Common myeloid progenitor, CD34-positive (primary cell): ENCODE results near the gene PCDH9.
"Not testable (repeated sequence)": the region's sequence is repeated elsewhere in the genome, so short reads cannot be mapped to it uniquely, and the experiment has no call there.

Experiments
- CTCF ChIA-PET: fragments of 350-600 bp; sonication (Branson Sonifier 250); formaldehyde crosslinking; loops from one replicate; lab custom pipeline; 2021; ENCODE audit warnings: antibody characterized with exemption; lab: Charles Lee
- POLR2A ChIA-PET: fragments of 350-600 bp; sonication (Branson Sonifier 250); formaldehyde crosslinking; loops from one replicate; lab custom pipeline; 2021; ENCODE audit warnings: antibody characterized with exemption; lab: Charles Lee
- DNase-seq, 3 donors: peaks; one replicate each; pipeline versions ENCODE4 v3.0.0 to v3.0.0-alpha.2; 2013
- H3K27ac ChIP-seq, 2 experiments: 1 replicate in 1 of 2; 2 replicates in 1 of 2; pipeline ENCODE4 v1.7.0; 2013; ENCODE audit warnings: inconsistent platforms in 2 of 2, low read length in 2 of 2, mild to moderate bottlenecking in 2 of 2, low read depth in 1 of 2, moderate library complexity in 1 of 2; ENCODE audit not compliant: severe bottlenecking in 2 of 2, insufficient read depth in 1 of 2, poor library complexity in 1 of 2
- H3K27me3 ChIP-seq, 5 experiments: replicated peaks in 2 of 5; 1 replicate in 3 of 5; 2 replicates in 2 of 5; pipeline versions ENCODE4 v1.6.1 to v1.7.0; 2013; ENCODE audit warnings: low read length in 4 of 5, mild to moderate bottlenecking in 2 of 5, moderate library complexity in 2 of 5, inconsistent platforms in 1 of 5; ENCODE audit not compliant: insufficient read depth in 5 of 5, control insufficient read depth in 4 of 5
- H3K36me3 ChIP-seq, 4 experiments: 1 replicate in 2 of 4; 2 replicates in 2 of 4; pipeline versions ENCODE4 v1.6.1 to v1.7.0; 2013; ENCODE audit warnings: low read length in 3 of 4, control low read depth in 1 of 4, mild to moderate bottlenecking in 1 of 4; ENCODE audit not compliant: control insufficient read depth in 4 of 4, insufficient read depth in 4 of 4
- H3K4me1 ChIP-seq, 4 experiments: 1 replicate in 3 of 4; 2 replicates in 1 of 4; pipeline versions ENCODE4 v1.6.1 to v1.7.1; 2013; ENCODE audit warnings: low read length in 3 of 4, mild to moderate bottlenecking in 3 of 4, control low read depth in 1 of 4, inconsistent platforms in 1 of 4, moderate library complexity in 1 of 4; ENCODE audit not compliant: control insufficient read depth in 4 of 4, insufficient read depth in 4 of 4; ENCODE audit errors: control extremely low read depth in 1 of 4
- H3K4me3 ChIP-seq, 7 experiments: 1 replicate in 4 of 7; 2 replicates in 3 of 7; pipeline versions ENCODE4 v1.5.1 to v1.7.0; 2013; ENCODE audit warnings: mild to moderate bottlenecking in 7 of 7, low read length in 6 of 7, moderate library complexity in 6 of 7, inconsistent platforms in 2 of 7, low read depth in 2 of 7, control low read depth in 1 of 7; ENCODE audit not compliant: insufficient read depth in 4 of 7, control insufficient read depth in 1 of 7; ENCODE audit errors: extremely low read depth in 1 of 7
- H3K9me3 ChIP-seq, 5 experiments: 1 replicate in 4 of 5; 2 replicates in 1 of 5; pipeline versions ENCODE4 v1.6.1 to v1.7.1; 2013; ENCODE audit warnings: low read length in 4 of 5, mild to moderate bottlenecking in 2 of 5, inconsistent platforms in 1 of 5, low read depth in 1 of 5, moderate library complexity in 1 of 5; ENCODE audit not compliant: control insufficient read depth in 4 of 5, insufficient read depth in 2 of 5; ENCODE audit errors: control extremely low read depth in 1 of 5
- WGBS: methylation state at CpG from one replicate; pipeline ENCODE4 v1.1.5; 2013; ENCODE audit not compliant: insufficient coverage; 5-methylcytosine and 5-hydroxymethylcytosine counted together

Gene PCDH9

GRCh38 chr13:66621906-66622447 lies 608.2 kb downstream of the PCDH9 start:
- H3K9me3 ChIP-seq, H3K27ac ChIP-seq, CTCF ChIA-PET, H3K4me1 ChIP-seq, POLR2A ChIA-PET, H3K27me3 ChIP-seq, DNase-seq, H3K36me3 ChIP-seq, H3K4me3 ChIP-seq: not testable (repeated sequence)
- 97% methylated on average over 20 of the region's 31 CpGs for WGBS

GRCh38 chr13:66618702-66619101 lies 611.4 kb downstream of the PCDH9 start:
- Histone ChIP-seq H3K4me3 (no peak overlapping the region), H3K4me1 (no peaks in the 10 kb centered on the region), H3K27me3 (no peaks in the 10 kb centered on the region), H3K27ac (no peak overlapping the region), H3K36me3 (no peaks in the 10 kb centered on the region), H3K9me3 (no peaks in the 10 kb centered on the region)
- ChIA-PET POLR2A (no interaction called here), CTCF (interaction anchor here (1.1 kb wide), 1 partner anchor 605 kb away, joined by 3 read pairs; no protein-coding TSS in a partner anchor)
- no CpG with 5 or more reads among the region's 1 CpG for WGBS
- peak; percentile 10 to 26 (median 13) for DNase-seq

GRCh38 chr13:66617786-66618185 lies 612.4 kb downstream of the PCDH9 start:
- POLR2A ChIA-PET = no interaction called here
- no peak for DNase-seq
- Histone ChIP-seq H3K27ac (no peak overlapping the region), H3K4me3 (no peak overlapping the region), H3K36me3 (no peaks in the 10 kb centered on the region), H3K27me3 (no peaks in the 10 kb centered on the region), H3K9me3 (no peaks in the 10 kb centered on the region), H3K4me1 (no peaks in the 10 kb centered on the region)
- WGBS = 100% methylated on average over 4 of the region's 7 CpGs
- CTCF ChIA-PET = no interaction called here

- no peaks in the 10 kb centered on the region for H3K4me1 ChIP-seq
- H3K9me3 ChIP-seq = no peaks in the 10 kb centered on the region
- no peak overlapping the region for H3K4me3 ChIP-seq
- peak overlapping the region in 1 of 2 experiments; percentile 2 for H3K27ac ChIP-seq
- no peak for DNase-seq
- H3K36me3 ChIP-seq = no peaks in the 10 kb centered on the region
- 100% methylated on average over 4 of the region's 6 CpGs for WGBS
- ChIA-PET POLR2A (no interaction called here), CTCF (no interaction called here)
- H3K27me3 ChIP-seq = no peaks in the 10 kb centered on the region
Observed at GRCh38 chr13:66612983-66613382, 617.2 kb downstream of the PCDH9 start.

GRCh38 chr13:66586489-66586888 lies 643.6 kb downstream of the PCDH9 start:
- no peak for DNase-seq
- no peaks in the 10 kb centered on the region for H3K27me3 ChIP-seq
- H3K4me1 ChIP-seq = no peaks in the 10 kb centered on the region
- POLR2A ChIA-PET = no interaction called here
- no peaks in the 10 kb centered on the region for H3K36me3 ChIP-seq
- CTCF ChIA-PET = no interaction called here
- H3K4me3 ChIP-seq = no peak overlapping the region
- no CpG with 5 or more reads among the region's 3 CpGs for WGBS
- H3K27ac ChIP-seq = no peak overlapping the region
- no peaks in the 10 kb centered on the region for H3K9me3 ChIP-seq

- Histone ChIP-seq H3K9me3 (no peaks in the 10 kb centered on the region), H3K4me3 (no peak overlapping the region), H3K27me3 (no peaks in the 10 kb centered on the region), H3K36me3 (no peaks in the 10 kb centered on the region), H3K27ac (no peak overlapping the region), H3K4me1 (no peaks in the 10 kb centered on the region)
- POLR2A ChIA-PET = no interaction called here
- CTCF ChIA-PET = no interaction called here
- no peak for DNase-seq
- no CpG with 5 or more reads among the region's 1 CpG for WGBS
Observed at GRCh38 chr13:66585669-66586203, 644.4 kb downstream of the PCDH9 start.

GRCh38 chr13:66581675-66582074 lies 648.5 kb downstream of the PCDH9 start:
- ChIA-PET POLR2A (no interaction called here), CTCF (interaction anchor here (0.6 kb wide), 1 partner anchor 178 kb away, joined by 3 read pairs; no protein-coding TSS in a partner anchor)
- Histone ChIP-seq H3K36me3 (no peaks in the 10 kb centered on the region), H3K27me3 (no peaks in the 10 kb centered on the region), H3K27ac (no peak overlapping the region), H3K9me3 (no peaks in the 10 kb centered on the region), H3K4me1 (no peaks in the 10 kb centered on the region), H3K4me3 (no peak overlapping the region)
- DNase-seq = no peak
- WGBS = no CpG with 5 or more reads among the region's 2 CpGs
